Stomach smooth muscle (tissue), 2 donors: ENCODE results near the gene ARHGEF28.

Experiments
- H3K27ac ChIP-seq: one replicate; pipeline ENCODE4 v1.7.0; 2013; ENCODE audit warnings: mild to moderate bottlenecking, low read length, inconsistent platforms
- H3K27me3 ChIP-seq, 2 donors: one replicate each; pipeline ENCODE4 v1.7.0; 2013; ENCODE audit warnings: low read length in 2 of 2; ENCODE audit not compliant: insufficient read depth in 2 of 2, control insufficient read depth in 1 of 2
- H3K36me3 ChIP-seq, 2 donors: one replicate each; pipeline ENCODE4 v1.7.0; 2013; ENCODE audit warnings: low read length in 2 of 2; ENCODE audit not compliant: control insufficient read depth in 2 of 2, insufficient read depth in 2 of 2
- H3K4me1 ChIP-seq: one replicate; pipeline ENCODE4 v1.7.0; 2013; ENCODE audit warnings: low read length; ENCODE audit not compliant: control insufficient read depth, insufficient read depth
- H3K4me3 ChIP-seq, 2 donors: one replicate each; pipeline ENCODE4 v1.7.0; 2013; ENCODE audit warnings: low read length in 2 of 2
- H3K9ac ChIP-seq, 2 donors: one replicate each; pipeline ENCODE4 v1.7.0; 2013; ENCODE audit warnings: low read length in 2 of 2, mild to moderate bottlenecking in 1 of 2
- H3K9me3 ChIP-seq, 2 donors: one replicate each; pipeline ENCODE4 v1.7.0; 2013; ENCODE audit warnings: low read length in 2 of 2; ENCODE audit not compliant: control insufficient read depth in 2 of 2
- donor health status: healthy.
- donor health status: Pancreatic carcinoma.

The ARHGEF28 gene

GRCh38 chr5:73719632-73720031 is 93.6 kb downstream of the ARHGEF28 start:
- Histone ChIP-seq H3K27me3 (no peaks in the 10 kb centered on the region), H3K4me1 (peaks cover 4% of the 10 kb centered on the region), H3K27ac (no peak overlapping the region), H3K9ac (no peak overlapping the region), H3K36me3 (no peaks in the 10 kb centered on the region), H3K4me3 (no peak overlapping the region), H3K9me3 (no peaks in the 10 kb centered on the region)

GRCh38 chr5:73722231-73722630 is 96.2 kb downstream of the ARHGEF28 start:
- Histone ChIP-seq H3K36me3 (no peaks in the 10 kb centered on the region), H3K27ac (no peak overlapping the region), H3K4me1 (peaks cover 4% of the 10 kb centered on the region), H3K9me3 (no peaks in the 10 kb centered on the region), H3K4me3 (no peak overlapping the region), H3K9ac (no peak overlapping the region), H3K27me3 (no peaks in the 10 kb centered on the region)

DNA sequence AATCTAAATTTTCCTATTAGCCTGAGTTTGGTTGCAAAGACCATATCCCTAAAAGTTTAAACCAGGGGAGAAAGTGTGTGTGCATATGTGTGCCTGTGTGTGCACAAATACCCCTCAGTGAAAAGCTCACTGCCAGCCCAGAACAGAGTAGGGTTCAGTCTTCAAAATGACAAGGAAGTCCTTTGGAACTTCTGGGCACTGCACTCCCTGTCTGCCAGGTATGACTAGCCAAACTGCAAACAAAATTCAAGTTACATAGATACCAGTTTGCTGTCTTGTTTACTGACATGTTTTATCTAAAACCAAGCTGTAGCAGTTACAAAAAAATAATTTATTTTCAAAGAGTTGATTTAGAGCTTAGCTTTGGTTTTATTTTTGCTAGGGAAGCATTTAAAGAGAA is 100.1 kb downstream of the ARHGEF28 start:
- no peak overlapping the region for H3K4me3 ChIP-seq

DNA sequence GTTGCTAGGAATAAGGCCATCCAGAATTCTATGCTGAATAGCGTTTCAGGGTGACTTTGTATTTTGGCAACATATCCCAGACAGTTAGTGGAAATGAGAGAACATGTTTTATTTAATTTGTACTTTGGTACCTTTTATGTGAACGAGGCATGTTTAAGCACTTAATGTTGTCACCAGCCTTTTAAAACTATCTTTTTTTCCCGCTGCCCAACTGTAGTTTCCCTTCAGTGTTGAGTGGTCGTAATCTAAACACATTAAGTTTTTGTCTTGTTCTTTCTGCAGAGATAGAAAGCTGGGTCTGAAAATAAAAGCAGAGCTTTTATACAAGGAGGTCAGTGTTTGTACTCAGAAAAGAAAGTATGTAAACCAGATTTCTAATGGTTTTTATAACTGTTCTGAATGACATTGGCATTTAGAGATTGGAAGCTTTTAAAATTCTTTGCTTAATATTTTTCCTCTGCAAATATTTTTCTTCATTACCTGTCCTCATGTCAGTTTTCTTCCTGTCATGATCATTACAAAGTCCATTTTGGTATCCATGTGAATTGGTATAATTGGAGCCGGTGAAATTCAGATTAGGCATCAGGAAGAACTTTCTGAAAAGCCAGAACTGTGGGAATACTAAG is 100.7 kb downstream of the ARHGEF28 start:
- Histone ChIP-seq H3K36me3 (no peaks in the 10 kb centered on the region), H3K27ac (no peak overlapping the region), H3K9me3 (no peaks in the 10 kb centered on the region), H3K4me3 (no peak overlapping the region), H3K27me3 (no peaks in the 10 kb centered on the region), H3K9ac (no peak overlapping the region), H3K4me1 (peaks cover 10% of the 10 kb centered on the region)

More for the DNA sequence above, 100.1 kb downstream of the ARHGEF28 start:
- no peak overlapping the region for H3K9ac ChIP-seq
- peaks cover 10% of the 10 kb centered on the region for H3K4me1 ChIP-seq
- H3K36me3 ChIP-seq, result no peaks in the 10 kb centered on the region
- no peak overlapping the region for H3K27ac ChIP-seq
- no peaks in the 10 kb centered on the region for H3K9me3 ChIP-seq
- H3K27me3 ChIP-seq, result no peaks in the 10 kb centered on the region

- H3K4me1 ChIP-seq, result peaks cover 6% of the 10 kb centered on the region
- no peaks in the 10 kb centered on the region for H3K36me3 ChIP-seq
- H3K9me3 ChIP-seq, result no peaks in the 10 kb centered on the region
- H3K27me3 ChIP-seq, result no peaks in the 10 kb centered on the region
- H3K27ac ChIP-seq, result no peak overlapping the region
- no peak overlapping the region for H3K4me3 ChIP-seq
- H3K9ac ChIP-seq, result no peak overlapping the region
Observed at GRCh38 chr5:73727470-73727869, 101.5 kb downstream of the ARHGEF28 start.

DNA sequence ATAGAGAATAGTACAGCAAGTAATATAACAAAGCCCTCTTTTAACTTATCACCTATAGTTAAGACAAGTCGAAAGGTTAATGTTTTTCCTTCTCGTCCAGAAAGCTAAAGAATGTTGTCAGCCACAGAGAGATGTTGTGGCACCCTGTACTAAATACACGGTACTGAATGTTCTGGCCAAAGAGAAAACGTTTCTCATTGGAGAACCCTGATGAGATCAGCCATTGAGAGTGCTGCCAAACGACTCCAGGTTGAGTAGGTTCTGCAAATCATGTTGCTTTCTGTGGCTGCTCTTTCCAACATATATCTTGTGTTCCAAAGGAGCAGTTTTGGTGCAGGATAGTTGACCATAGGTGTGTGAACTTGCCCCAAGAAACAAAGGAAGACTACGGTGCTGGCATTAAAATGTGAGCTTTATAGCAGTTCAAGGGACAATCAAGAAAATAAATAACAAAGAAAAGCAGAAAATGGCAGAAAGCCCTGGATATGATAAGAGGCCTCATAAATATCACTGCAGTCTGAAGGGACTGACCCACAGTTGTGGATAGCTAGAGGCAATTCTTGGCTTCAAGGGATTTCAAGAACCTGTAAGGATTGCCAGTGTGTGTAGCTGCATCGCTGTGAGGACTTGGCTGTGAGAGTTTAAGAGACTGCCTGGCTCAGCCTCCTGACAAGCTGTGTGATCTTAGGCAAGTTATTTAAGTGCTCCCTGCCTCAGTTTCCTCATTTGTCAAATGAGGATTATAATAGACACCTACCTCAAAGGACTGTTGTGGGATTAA is 102.7 kb downstream of the ARHGEF28 start:
- Histone ChIP-seq H3K36me3 (no peaks in the 10 kb centered on the region), H3K4me1 (peaks cover 6% of the 10 kb centered on the region), H3K27me3 (no peaks in the 10 kb centered on the region), H3K9ac (no peak overlapping the region), H3K27ac (no peak overlapping the region), H3K4me3 (no peak overlapping the region), H3K9me3 (no peaks in the 10 kb centered on the region)

DNA sequence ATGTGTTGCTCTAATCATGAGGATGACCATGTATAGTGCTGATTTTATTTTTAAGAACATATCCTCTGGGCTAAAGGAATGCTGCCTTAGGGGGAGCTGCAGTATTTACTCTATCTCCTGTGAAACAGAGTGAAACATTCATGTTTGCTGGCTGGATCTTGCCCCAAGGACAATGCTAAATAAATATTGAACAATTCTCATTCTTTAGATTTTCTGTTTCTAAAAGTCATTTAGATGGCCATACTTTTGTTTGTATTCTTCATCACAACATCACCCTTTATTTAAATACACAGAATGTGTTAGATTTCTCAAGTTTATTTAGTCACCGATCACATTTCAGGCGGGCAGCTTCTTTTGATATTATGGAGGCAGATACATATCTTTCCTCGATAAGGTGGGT is 103.3 kb downstream of the ARHGEF28 start:
- H3K9me3 ChIP-seq, result no peaks in the 10 kb centered on the region
- H3K9ac ChIP-seq, result no peak overlapping the region
- H3K27ac ChIP-seq, result no peak overlapping the region
- H3K27me3 ChIP-seq, result no peaks in the 10 kb centered on the region
- H3K4me3 ChIP-seq, result no peak overlapping the region
- peaks cover 6% of the 10 kb centered on the region for H3K4me1 ChIP-seq
- H3K36me3 ChIP-seq, result no peaks in the 10 kb centered on the region

DNA sequence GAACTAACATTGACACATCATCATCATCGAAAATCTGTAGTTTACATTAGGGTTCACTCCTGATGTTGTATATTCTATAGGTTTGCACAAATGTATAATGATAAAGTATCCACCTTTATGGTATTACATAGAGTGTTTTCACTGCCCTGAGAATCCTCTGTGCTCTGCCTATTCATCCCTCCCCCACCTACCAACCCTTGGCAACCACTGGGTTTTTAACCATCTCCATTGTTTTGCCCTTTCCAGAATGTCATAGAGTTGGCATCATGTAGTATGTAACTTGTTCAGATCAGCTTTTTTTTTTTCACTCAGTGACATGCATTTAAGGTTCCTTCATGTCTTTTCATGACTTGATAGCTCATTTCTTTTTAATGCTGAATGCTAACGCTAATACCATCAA is 106.0 kb downstream of the ARHGEF28 start:
- Histone ChIP-seq H3K4me3 (no peak overlapping the region), H3K4me1 (peaks cover 6% of the 10 kb centered on the region), H3K27me3 (no peaks in the 10 kb centered on the region), H3K9ac (no peak overlapping the region), H3K36me3 (no peaks in the 10 kb centered on the region), H3K9me3 (no peaks in the 10 kb centered on the region), H3K27ac (no peak overlapping the region)

GRCh38 chr5:73733219-73733618 is 107.2 kb downstream of the ARHGEF28 start:
- Histone ChIP-seq H3K4me1 (no peaks in the 10 kb centered on the region), H3K36me3 (no peaks in the 10 kb centered on the region), H3K9me3 (no peaks in the 10 kb centered on the region), H3K27me3 (no peaks in the 10 kb centered on the region), H3K4me3 (no peak overlapping the region), H3K27ac (no peak overlapping the region), H3K9ac (no peak overlapping the region)

DNA sequence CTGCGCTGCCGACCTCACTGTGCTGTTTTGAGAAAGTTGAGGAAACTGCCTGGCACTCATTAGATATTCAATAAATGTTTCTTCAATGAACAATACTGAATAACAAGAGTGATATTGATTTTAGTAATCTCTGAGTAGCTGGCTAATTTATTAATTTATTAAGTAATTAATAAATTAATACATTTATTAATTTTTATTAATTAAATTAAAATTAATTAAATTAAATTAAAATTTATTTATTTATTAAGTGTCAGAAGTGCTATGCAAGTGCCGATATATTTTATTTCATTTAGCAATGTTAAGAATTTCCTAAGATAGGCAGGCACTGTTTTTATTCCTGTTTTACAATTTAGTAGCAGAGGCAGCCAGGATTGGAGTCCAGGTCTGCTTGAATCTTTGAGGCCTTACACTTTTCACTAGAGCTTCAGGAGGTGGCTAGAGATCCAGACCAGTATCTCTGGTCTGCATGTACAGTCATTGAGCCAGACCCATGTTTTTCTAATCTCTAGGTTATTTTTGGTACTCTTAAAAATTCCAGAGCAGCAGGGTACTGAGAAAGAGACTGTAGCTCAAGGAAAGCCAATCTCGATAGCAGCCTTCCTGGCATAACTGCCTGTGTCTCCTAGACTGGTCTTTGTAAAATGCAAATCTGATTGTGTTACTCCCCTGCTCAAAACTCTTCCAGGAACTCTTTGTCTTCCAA is 109.2 kb downstream of the ARHGEF28 start:
- H3K27me3 ChIP-seq, result no peaks in the 10 kb centered on the region
- H3K36me3 ChIP-seq, result no peaks in the 10 kb centered on the region
- H3K27ac ChIP-seq, result no peak overlapping the region
- H3K4me3 ChIP-seq, result no peak overlapping the region
- no peak overlapping the region for H3K9ac ChIP-seq
- H3K4me1 ChIP-seq, result no peaks in the 10 kb centered on the region
- no peaks in the 10 kb centered on the region for H3K9me3 ChIP-seq

- Histone ChIP-seq H3K4me3 (no peak overlapping the region), H3K9me3 (no peaks in the 10 kb centered on the region), H3K4me1 (no peaks in the 10 kb centered on the region), H3K36me3 (no peaks in the 10 kb centered on the region), H3K9ac (no peak overlapping the region), H3K27me3 (no peaks in the 10 kb centered on the region), H3K27ac (no peak overlapping the region)
Observed at GRCh38 chr5:73739650-73740049, 113.7 kb downstream of the ARHGEF28 start.
